HepG2 (cell line): ENCODE data around the gene RPGRIP1. TPM values are rescaled to one million over a fixed set of nuclear protein-coding genes. Genes with fewer than 3 reads are reported as not detected.

ENCODE experiments used
- ATAC-seq: fragments of 200-7000 bp; cut with Tn5 transposase; 3 replicates; pipeline ENCODE4 v1.9.1; 2020; ENCODE audit warnings: mild to moderate bottlenecking, moderate library complexity
- BruUV-seq: library from RNA; stranded (reverse); fragments of 400-500 nt; replicated peaks from 2 replicates; lab custom pipeline; 2021; lab: Mats Ljungman, UMichigan
- CTCF ChIA-PET: fragments of 300-600 bp; formaldehyde crosslinking; extraction: SDS; loops from one replicate; lab custom pipeline; 2021; ENCODE audit warnings: low total read pairs, inconsistent platforms, low intra/inter-chr PET ratio; lab: Yijun Ruan, JAX
- POLR2A ChIA-PET: fragments of 350-600 bp; sonication (Branson Sonifier 250); formaldehyde crosslinking; loops from one replicate; lab custom pipeline; 2020; ENCODE audit warnings: antibody characterized with exemption, inconsistent platforms; lab: Yijun Ruan, JAX
- DNase-seq: peaks from one replicate; pipeline ENCODE4 v3.0.0-alpha.2; 2015; ENCODE audit warnings: low spot score
- FAIRE-seq: peaks from 3 replicates; lab custom pipeline; 2011; peaks lifted over from hg19 to GRCh38; lab: Jason Lieb, UNC
- H2AFZ ChIP-seq: one replicate; pipeline ENCODE4 v1.6.1; 2011; ENCODE audit warnings: low read length, inconsistent platforms
- H3K27ac ChIP-seq: fragments of 300-600 bp; 3 replicates; pipeline ENCODE4 v1.8.0; 2011; ENCODE audit warnings: mixed run types, mild to moderate bottlenecking, mixed read lengths, low read length, inconsistent platforms; ENCODE audit not compliant: insufficient read depth; ENCODE audit errors: extremely low read length
- H3K27me3 ChIP-seq, 2 experiments: fragments of 200-600 bp in 1 of 2; 2 replicates in 1 of 2; 3 replicates in 1 of 2; pipeline versions ENCODE4 v1.6.0 to v1.8.0; 2011; ENCODE audit warnings: low read length in 2 of 2, mild to moderate bottlenecking in 2 of 2, moderate library complexity in 2 of 2, inconsistent platforms in 1 of 2; ENCODE audit not compliant: insufficient read depth in 2 of 2, control insufficient read depth in 1 of 2
- H3K36me3 ChIP-seq, 2 experiments: fragments of 200-600 bp in 1 of 2; replicated peaks in 1 of 2; 2 replicates in 1 of 2; 3 replicates in 1 of 2; pipeline versions ENCODE4 v1.5.1 to v1.8.0; 2011; ENCODE audit warnings: low read length in 2 of 2, inconsistent platforms in 1 of 2; ENCODE audit not compliant: insufficient read depth in 2 of 2, control insufficient read depth in 1 of 2
- H3K4me1 ChIP-seq: 2 replicates; pipeline ENCODE4 v1.5.1; 2012; ENCODE audit warnings: low read length, inconsistent platforms; ENCODE audit not compliant: insufficient read depth
- H3K4me2 ChIP-seq: 2 replicates; pipeline ENCODE4 v1.6.0; 2011; ENCODE audit warnings: low read depth, low read length, inconsistent platforms
- H3K4me3 ChIP-seq, 3 experiments: fragments of 200-600 bp in 1 of 3; sonication (generic), shearing (Covaris generic) in 1 of 3; replicated peaks in 1 of 3; 2 replicates each; pipeline ENCODE4 v1.5.1; 2011 to 2016; ENCODE audit warnings: low read length in 3 of 3, inconsistent platforms in 2 of 3, low read depth in 2 of 3, mild to moderate bottlenecking in 2 of 3, control low read depth in 1 of 3, mixed read lengths in 1 of 3; ENCODE audit not compliant: insufficient read depth in 1 of 3
- H3K79me2 ChIP-seq: one replicate; pipeline ENCODE4 v1.6.1; 2011; ENCODE audit warnings: low read length, inconsistent platforms; ENCODE audit not compliant: insufficient read depth
- H3K9ac ChIP-seq: 2 replicates; pipeline ENCODE4 v1.6.0; 2011; ENCODE audit warnings: mild to moderate bottlenecking, low read depth, low read length, inconsistent platforms; ENCODE audit not compliant: insufficient read depth
- H3K9me3 ChIP-seq: 2 replicates; pipeline ENCODE4 v1.5.1; 2012; ENCODE audit warnings: mild to moderate bottlenecking, low read length
- H4K20me1 ChIP-seq: 2 replicates; pipeline ENCODE4 v1.6.0; 2011; ENCODE audit warnings: inconsistent platforms, mild to moderate bottlenecking, low read length, moderate library complexity; ENCODE audit not compliant: insufficient read depth
- AGO2 ChIP-seq: fragments of 200-400 bp; formaldehyde crosslinking; optimal IDR thresholded peaks from 2 replicates; pipeline ENCODE3; 2017; ENCODE audit warnings: mild to moderate bottlenecking, low read depth, low read length, moderate library complexity
- ATRX ChIP-seq: sonication (generic); formaldehyde crosslinking; IDR thresholded peaks from 2 replicates; pipeline ENCODE4 v1.4.0; 2020; ENCODE audit warnings: missing genetic modification reagents, borderline replicate concordance
- HDAC2 ChIP-seq: sonication (generic); formaldehyde crosslinking; IDR thresholded peaks from 2 replicates; pipeline ENCODE4 v1.4.0; 2020; ENCODE audit warnings: missing genetic modification reagents
- HOXD1 ChIP-seq: sonication (generic); formaldehyde crosslinking; IDR thresholded peaks from 2 replicates; pipeline ENCODE4 v1.5.0; 2020; ENCODE audit warnings: missing genetic modification reagents
- MBD4 ChIP-seq: IDR thresholded peaks from 2 replicates; pipeline ENCODE4 v1.6.1; 2012; ENCODE audit warnings: low read length, inconsistent platforms, borderline replicate concordance
- POLR2AphosphoS5 ChIP-seq: IDR thresholded peaks from 2 replicates; pipeline ENCODE4 v1.6.1; 2012; ENCODE audit warnings: low read depth, low read length
- POLR2G ChIP-seq: fragments of 200-400 bp; formaldehyde crosslinking; IDR thresholded peaks from 2 replicates; pipeline ENCODE4 v1.6.1; 2018; ENCODE audit warnings: mild to moderate bottlenecking, low read depth, low read length, moderate library complexity
- SMAD3 ChIP-seq: sonication (generic); formaldehyde crosslinking; IDR thresholded peaks from 2 replicates; pipeline ENCODE4 v1.4.0; 2020; ENCODE audit warnings: missing genetic modification reagents
- SSRP1 ChIP-seq: IDR thresholded peaks from 2 replicates; pipeline ENCODE4 v1.6.1; 2016; ENCODE audit warnings: control low read depth
- ZEB1 ChIP-seq: IDR thresholded peaks from 2 replicates; pipeline ENCODE4 v1.6.1; 2012; ENCODE audit warnings: mild to moderate bottlenecking, low read depth, inconsistent platforms; ENCODE audit not compliant: insufficient replicate concordance
- ZMAT3 ChIP-seq: sonication (generic); formaldehyde crosslinking; conservative IDR thresholded peaks from 2 replicates; pipeline ENCODE4 v1.7.0; 2021; ENCODE audit warnings: missing genetic modification reagents
- ZNF318 ChIP-seq: sonication (generic); formaldehyde crosslinking; IDR thresholded peaks from 2 replicates; pipeline ENCODE4 v1.4.0; 2020; ENCODE audit warnings: mild to moderate bottlenecking, missing genetic modification reagents
- WGBS: methylation state at CpG from one replicate; pipeline ENCODE4 v1.1.6; 2017; ENCODE audit warnings: low lambda C conversion rate; 5-methylcytosine and 5-hydroxymethylcytosine counted together
- in situ Hi-C: cut with HindIII; loops from 2 replicates; pipeline ENCODE4 v1.10.0; 2017; ENCODE audit warnings: low pct_unique_long_range_greater_than_20kb; ENCODE audit not compliant: extremely low pct_ligation_motif_present
- intact Hi-C: fragments of 100-400 bp; cut with micrococcal nuclease; formaldehyde crosslinking; loops from one replicate; pipeline ENCODE4 v1.10.0; 2022; ENCODE audit not compliant: unreplicated experiment
- polyA plus RNA-seq, 8 experiments: library from polyadenylated mRNA; depleted of rRNA in 3 of 8; stranded (reverse) in 7 of 8; unstranded in 1 of 8; fragments of >200 nt; fragmentation: Illumina TruSeq in 4 of 8; extraction: Trizol in 4 of 8; gene quantifications; 2 replicates each; pipeline versions ENCODE4 v1.2.1 to v1.2.3, GENCODE V29; 2011 to 2016; ENCODE audit warnings: low read depth in 4 of 8, missing spikeins in 1 of 8, mixed read lengths in 1 of 8; ENCODE audit not compliant: insufficient read depth in 1 of 8
- total RNA-seq, 5 experiments: library from RNA; depleted of rRNA; stranded (reverse); fragments of >200 nt; fragmentation: Illumina TruSeq; extraction: Trizol; gene quantifications; 2 replicates each; pipeline ENCODE4 v1.2.3, GENCODE V29; 2016; ENCODE audit warnings: low read depth in 1 of 5
- TF ChIP-seq, protein P1 (sequence below): sonication (generic); formaldehyde crosslinking; IDR thresholded peaks from 2 replicates; pipeline ENCODE4 v1.8.0; 2023; ENCODE audit warnings: mild to moderate bottlenecking, missing genetic modification reagents

Gene RPGRIP1
- total and polyA plus RNA-seq, 2 of the 13 experiments (the other 11 are each of a cell fraction or from before 2014, with no cell fraction given): 0.13 to 1.1 TPM

DNA sequence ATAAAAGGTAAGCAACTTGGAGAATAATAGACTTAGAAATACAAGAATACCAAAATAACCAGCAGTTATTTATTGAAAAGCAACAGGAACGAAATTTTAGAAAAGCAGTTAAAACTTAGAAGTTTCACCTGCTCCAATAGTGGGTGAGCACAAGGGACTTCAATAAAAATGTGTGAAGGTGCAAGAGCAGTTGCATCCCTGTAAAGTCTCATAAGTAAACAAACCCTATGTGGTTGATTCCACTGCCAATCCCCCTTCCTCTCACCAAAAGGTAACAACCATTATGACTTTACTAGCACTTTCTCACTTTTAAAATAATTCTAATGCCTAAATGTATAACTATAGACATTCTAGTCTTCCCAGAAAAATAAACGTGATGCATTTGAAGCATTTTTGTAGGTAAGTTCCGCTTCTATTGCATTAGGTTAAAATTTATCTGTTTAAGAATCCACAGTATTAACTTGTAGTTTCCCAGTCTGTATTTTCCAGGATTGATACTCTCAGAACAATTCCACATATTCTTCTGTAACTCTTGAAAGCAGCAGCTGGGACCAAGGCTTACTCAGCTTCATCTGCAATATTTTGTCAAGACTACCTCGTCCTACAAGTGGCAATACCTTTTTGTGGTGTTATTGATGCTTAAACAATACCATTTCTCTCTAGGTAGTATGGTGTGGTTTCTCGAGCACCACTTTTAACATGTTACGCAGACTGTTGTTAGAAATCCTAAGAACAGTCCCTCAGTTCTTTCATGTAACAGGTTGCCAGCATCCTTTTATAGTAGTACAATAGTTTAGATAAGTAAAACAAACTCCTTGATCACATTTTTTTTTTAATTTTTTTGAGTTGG, 42.7 kb upstream of the RPGRIP1 start:
- Histone ChIP-seq H3K36me3 (peaks cover 20 to 85% of the 10 kb centered on the region in 2 experiments), H3K4me2 (no peak overlapping the region), H2AFZ (no peak overlapping the region), H4K20me1 (peaks cover 98% of the 10 kb centered on the region), H3K27me3 (no peaks in the 10 kb centered on the region), H3K4me3 (no peak overlapping the region), H3K79me2 (peaks cover 100% of the 10 kb centered on the region), H3K4me1 (peaks cover 60% of the 10 kb centered on the region), H3K9ac (no peak overlapping the region), H3K27ac (no peak overlapping the region), H3K9me3 (no peaks in the 10 kb centered on the region)
- FAIRE-seq: no peak
- in situ Hi-C loops (no loop called here), intact Hi-C loops (loop anchor here (10.0 kb wide), 1 partner anchor 318 kb away; no protein-coding TSS in a partner anchor)
- TSS peak; percentile 0 for BruUV-seq
- ATAC-seq: 0 out of 3 replicates have a peak, but pooled peaks have one; percentile 3
- POLR2A ChIA-PET: no interaction called here
- DNase-seq: no peak
- CTCF ChIA-PET: no interaction called here
- 97% methylated on average over 6 of the region's 6 CpGs for WGBS
- TF ChIP-seq POLR2AphosphoS5 (peak; percentile 32; the same call in 1 of the 2 replicates), SMAD3 (CRISPR knock-in tag) (0 out of 2 replicates have a peak, but pooled peaks have one; percentile 25), ATRX (CRISPR knock-in tag) (no peak), HDAC2 (CRISPR knock-in tag) (no peak), SSRP1 (CRISPR knock-in tag) (peak; percentile 52; the same call in 1 of the 2 replicates), ZMAT3 (CRISPR knock-in tag) (no peak), AGO2 (peak; percentile 85), ZNF318 (CRISPR knock-in tag) (no peak), ZEB1 (no peak), MBD4 (no peak; the same call in 1 of the 2 replicates), POLR2G (peak; percentile 60), HOXD1 (CRISPR knock-in tag) (no peak)
- TF ChIP-seq, protein P1, sequence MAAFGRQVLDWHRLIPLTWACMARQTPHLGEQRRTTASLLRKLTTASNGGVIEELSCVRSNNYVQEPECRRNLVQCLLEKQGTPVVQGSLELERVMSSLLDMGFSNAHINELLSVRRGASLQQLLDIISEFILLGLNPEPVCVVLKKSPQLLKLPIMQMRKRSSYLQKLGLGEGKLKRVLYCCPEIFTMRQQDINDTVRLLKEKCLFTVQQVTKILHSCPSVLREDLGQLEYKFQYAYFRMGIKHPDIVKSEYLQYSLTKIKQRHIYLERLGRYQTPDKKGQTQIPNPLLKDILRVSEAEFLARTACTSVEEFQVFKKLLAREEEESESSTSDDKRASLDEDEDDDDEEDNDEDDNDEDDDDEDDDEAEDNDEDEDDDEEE (CRISPR knock-in tag): no peak
